Daoy (cell line): ENCODE measurements around the gene NFIA. TPM values are rescaled to one million over a fixed set of nuclear protein-coding genes. Genes with fewer than 3 reads are reported as not detected.
A peak's percentile ranks its signal among the peaks of the same experiment; 100 is the strongest.

ENCODE experiments used
- DNase-seq: peaks from one replicate; pipeline ENCODE4 v3.0.0-alpha.2; 2015; ENCODE audit warnings: low read depth
- total RNA-seq: library from RNA; depleted of rRNA; stranded (reverse); fragments of >200 nt; shearing (Covaris generic); gene quantifications from 2 replicates; pipeline ENCODE4 v1.2.3, GENCODE V29; 2014

Gene NFIA
- total RNA-seq, 1 experiment from 2014 or later, result 5.0 TPM

DNA sequence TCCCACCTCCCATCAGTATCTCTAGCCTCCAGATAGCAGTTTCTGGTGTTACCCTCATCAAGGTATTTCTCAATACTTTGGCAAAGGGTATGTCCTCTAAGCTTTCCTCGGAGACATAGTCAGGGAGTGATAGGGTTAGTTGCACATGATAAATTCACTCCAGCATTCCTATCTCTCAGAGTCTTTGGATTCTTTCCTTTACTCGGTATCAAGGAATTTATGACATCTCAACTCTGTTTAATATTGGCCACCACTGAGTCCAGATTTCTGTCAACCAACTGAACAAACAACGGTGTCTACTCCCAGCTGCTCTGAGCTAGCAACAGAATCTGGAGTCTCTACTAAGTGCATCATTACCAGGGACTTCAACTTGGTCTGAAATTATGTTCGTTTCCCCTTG lies 409.1 kb downstream of the NFIA start:
- DNase-seq, result no peak

GRCh38 chr1:61494000-61494399 lies 411.6 kb downstream of the NFIA start:
- DNase-seq, result no peak

- peak; percentile 34 for DNase-seq
Observed at GRCh38 chr1:61496501-61496900, 414.1 kb downstream of the NFIA start.

DNA sequence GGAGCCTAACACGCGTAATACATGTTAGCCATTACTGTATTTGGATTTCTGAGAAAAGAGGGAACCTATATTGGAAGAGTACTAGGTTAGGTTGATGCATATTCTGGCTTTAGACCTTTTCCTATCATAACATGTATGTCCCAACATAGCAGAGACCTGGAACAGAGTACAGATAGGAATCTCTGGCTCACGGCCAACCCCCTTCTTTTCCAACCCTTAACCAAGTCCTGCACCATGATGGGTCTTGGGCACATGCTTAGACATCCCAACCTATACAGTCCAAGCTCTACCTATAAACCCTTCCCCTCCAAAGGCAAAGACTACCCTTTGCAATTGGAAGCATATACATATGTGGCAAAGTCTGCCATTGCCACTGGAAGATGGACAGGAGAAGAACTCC lies 414.7 kb downstream of the NFIA start:
- DNase-seq, result no peak

GRCh38 chr1:61498342-61498741 lies 416.0 kb downstream of the NFIA start:
- DNase-seq, result no peak

DNA sequence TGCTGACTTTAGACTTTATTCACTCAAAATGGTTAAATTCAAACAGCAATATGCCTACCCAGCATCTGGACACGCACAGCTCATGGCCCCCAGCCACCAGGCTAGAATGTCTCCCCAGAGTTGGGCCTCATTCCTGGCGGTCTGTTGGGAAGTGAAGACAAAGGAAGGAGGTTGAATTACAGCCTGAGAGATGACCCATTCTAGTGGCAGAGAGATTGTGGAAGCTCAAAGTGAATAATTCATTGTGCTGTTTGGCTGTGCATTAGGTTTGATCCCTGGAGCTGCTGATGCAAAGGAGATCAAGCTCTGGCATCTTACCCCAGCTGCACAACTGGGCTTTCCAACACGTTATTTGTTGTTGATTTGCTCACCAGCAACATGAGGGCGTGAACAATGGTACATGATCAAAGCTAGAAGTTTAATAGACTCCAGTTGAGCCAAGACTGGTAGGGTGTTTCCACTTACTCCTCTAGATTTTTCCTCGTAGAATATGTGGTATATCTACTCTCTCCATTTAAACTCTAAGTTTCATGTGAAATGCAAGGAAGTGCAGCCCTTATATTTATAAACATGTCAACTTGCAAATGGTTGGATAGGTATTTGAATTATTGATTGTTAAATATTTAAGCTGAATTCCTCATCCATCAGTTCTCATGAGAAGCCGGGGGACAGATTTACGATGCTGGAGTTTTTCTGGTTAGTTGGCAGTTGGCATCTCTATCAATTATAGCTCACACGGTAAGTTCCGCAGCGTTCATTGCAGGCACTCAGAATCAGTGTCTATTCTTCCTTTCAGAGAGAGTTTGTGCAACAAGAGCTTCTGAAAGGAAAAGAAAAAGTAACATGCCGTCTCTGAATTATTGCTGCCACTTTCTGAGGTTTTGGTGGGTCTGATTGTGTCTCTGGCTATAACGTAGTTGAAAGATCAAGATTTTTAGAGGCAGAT lies 419.9 kb downstream of the NFIA start:
- DNase-seq, result no peak

- no peak for DNase-seq
Observed at GRCh38 chr1:61504305-61504704, 421.9 kb downstream of the NFIA start.

DNA sequence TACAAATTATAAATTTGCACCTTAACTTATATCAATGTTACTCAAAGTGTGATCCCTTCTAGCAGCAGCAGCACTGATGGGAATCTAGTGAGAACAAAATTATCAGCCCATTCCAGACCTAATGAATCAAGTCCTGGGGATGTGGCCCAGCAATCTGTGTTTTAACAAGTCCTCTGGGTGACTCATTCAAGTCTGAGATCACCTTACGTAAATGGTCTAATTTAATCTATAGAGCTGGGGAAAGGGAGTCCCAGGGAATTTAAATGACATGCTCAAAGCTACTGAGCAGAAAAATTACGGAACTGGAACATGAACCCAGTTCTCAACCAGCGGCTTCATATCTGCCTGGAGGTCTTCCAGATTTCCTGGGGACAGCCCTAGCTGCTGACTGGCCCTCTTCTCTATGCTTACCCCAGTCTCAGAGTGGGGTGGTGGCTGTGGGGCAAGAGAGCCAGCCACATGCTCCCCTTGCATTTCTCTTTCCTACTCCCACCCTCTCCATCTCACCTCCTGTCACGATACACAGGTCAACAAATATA lies 422.6 kb downstream of the NFIA start:
- DNase-seq, result peak; percentile 64

DNA sequence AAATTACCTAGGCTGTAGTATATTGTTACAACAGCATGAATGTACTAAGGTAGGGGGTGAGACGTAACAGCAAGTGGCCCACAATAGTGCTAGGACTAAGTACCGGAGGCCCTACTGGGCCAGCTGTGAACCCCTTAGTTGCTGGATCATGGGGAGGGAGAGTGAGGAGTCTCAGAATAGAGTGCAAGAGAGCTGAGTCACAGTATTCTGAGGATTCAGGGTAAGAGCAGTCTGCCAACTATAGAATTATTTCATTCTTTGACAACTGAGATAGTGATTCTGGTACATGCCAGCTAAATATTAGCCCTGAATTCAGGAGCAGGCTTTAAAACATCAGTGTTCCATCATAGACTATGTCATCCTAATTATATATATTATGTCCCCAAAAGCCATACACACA lies 423.9 kb downstream of the NFIA start:
- DNase-seq, result no peak

GRCh38 chr1:61506944-61507500 lies 424.7 kb downstream of the NFIA start:
- DNase-seq, result no peak
